ENCODE measurements around the gene INAVA. TPM values are rescaled to one million over a fixed set of nuclear protein-coding genes. Genes with fewer than 3 reads are reported as not detected.
A peak's percentile ranks its signal among the peaks of the same experiment; 100 is the strongest.

Gene INAVA
- total and polyA plus RNA-seq, 2 experiments from 2014 or later = 25.3 to 43.9 TPM

DNA sequence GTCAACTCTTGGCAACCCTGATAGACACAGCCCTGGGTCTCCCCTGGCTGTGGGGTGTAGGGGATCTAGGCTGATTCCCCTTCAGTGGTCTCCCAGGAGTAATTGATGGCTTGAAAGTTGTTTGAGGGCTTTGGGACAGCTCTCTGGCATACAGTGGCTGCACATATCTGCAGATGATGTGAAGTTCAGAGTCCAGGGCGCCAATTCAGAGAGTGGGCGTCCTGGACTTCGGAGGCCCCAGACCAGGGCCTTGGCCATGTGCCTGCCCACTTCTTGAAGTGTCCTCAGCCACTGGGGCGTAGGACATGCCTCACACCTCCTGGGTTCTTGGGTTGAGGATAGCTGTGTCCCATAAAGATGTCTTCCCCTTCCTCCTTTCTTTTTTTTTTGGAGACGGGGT lies 2.6 kb downstream of the INAVA start:
- TF ChIP-seq JUNB (IDR thresholded peaks at IDR 0.05; ENCODE audit: unreplicated experiment) = no peak
- TF ChIP-seq STAT1 (IDR thresholded peaks at IDR 0.05; ENCODE audit: unreplicated experiment) = no peak
- TF ChIP-seq, protein P1, sequence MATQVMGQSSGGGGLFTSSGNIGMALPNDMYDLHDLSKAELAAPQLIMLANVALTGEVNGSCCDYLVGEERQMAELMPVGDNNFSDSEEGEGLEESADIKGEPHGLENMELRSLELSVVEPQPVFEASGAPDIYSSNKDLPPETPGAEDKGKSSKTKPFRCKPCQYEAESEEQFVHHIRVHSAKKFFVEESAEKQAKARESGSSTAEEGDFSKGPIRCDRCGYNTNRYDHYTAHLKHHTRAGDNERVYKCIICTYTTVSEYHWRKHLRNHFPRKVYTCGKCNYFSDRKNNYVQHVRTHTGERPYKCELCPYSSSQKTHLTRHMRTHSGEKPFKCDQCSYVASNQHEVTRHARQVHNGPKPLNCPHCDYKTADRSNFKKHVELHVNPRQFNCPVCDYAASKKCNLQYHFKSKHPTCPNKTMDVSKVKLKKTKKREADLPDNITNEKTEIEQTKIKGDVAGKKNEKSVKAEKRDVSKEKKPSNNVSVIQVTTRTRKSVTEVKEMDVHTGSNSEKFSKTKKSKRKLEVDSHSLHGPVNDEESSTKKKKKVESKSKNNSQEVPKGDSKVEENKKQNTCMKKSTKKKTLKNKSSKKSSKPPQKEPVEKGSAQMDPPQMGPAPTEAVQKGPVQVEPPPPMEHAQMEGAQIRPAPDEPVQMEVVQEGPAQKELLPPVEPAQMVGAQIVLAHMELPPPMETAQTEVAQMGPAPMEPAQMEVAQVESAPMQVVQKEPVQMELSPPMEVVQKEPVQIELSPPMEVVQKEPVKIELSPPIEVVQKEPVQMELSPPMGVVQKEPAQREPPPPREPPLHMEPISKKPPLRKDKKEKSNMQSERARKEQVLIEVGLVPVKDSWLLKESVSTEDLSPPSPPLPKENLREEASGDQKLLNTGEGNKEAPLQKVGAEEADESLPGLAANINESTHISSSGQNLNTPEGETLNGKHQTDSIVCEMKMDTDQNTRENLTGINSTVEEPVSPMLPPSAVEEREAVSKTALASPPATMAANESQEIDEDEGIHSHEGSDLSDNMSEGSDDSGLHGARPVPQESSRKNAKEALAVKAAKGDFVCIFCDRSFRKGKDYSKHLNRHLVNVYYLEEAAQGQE (IDR thresholded peaks at IDR 0.05; ENCODE audit: unreplicated experiment) = no peak
- TF ChIP-seq, protein P2, sequence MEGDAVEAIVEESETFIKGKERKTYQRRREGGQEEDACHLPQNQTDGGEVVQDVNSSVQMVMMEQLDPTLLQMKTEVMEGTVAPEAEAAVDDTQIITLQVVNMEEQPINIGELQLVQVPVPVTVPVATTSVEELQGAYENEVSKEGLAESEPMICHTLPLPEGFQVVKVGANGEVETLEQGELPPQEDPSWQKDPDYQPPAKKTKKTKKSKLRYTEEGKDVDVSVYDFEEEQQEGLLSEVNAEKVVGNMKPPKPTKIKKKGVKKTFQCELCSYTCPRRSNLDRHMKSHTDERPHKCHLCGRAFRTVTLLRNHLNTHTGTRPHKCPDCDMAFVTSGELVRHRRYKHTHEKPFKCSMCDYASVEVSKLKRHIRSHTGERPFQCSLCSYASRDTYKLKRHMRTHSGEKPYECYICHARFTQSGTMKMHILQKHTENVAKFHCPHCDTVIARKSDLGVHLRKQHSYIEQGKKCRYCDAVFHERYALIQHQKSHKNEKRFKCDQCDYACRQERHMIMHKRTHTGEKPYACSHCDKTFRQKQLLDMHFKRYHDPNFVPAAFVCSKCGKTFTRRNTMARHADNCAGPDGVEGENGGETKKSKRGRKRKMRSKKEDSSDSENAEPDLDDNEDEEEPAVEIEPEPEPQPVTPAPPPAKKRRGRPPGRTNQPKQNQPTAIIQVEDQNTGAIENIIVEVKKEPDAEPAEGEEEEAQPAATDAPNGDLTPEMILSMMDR (conservative IDR thresholded peaks at IDR 0.05; ENCODE audit: low read depth in 2 of 2) = no peak
- no peak for TF ChIP-seq NANOG (IDR thresholded peaks at IDR 0.05; ENCODE audit: borderline replicate concordance)
- no peak for TF ChIP-seq POLR2AphosphoS5 (IDR thresholded peaks at IDR 0.05; ENCODE audit: low read depth)
- TF ChIP-seq EZH2 (IDR thresholded peaks at IDR 0.05; ENCODE audit: low read depth, unreplicated experiment) = no peak
- no peak for TF ChIP-seq ZNF114 (CRISPR knock-in tag; IDR thresholded peaks at IDR 0.05)
- Mint-ChIP-seq H3K36me3 (ENCODE audit: low read depth) (peaks cover 53% of the 10 kb centered on the region), H3K4me1 (peaks cover 56% of the 10 kb centered on the region), H3K27ac (0 out of 2 replicates have a peak overlapping the region, but pooled peaks have one; percentile 92), H3K9me3 (no peaks in the 10 kb centered on the region), H3K4me3 (no peak overlapping the region; the same call in 2 of the 3 replicates), H3K27me3 (ENCODE audit: insufficient read depth, low read depth, poor library complexity) (peaks cover 16% of the 10 kb centered on the region)
- peaks cover 5% of the 10 kb centered on the region; the same call in 1 of the 2 replicates for H3K36me3 ChIP-seq (ENCODE audit: insufficient read depth)
- DNase-seq (ENCODE audit: low spot score) = no peak
- no peak overlapping the region for H3K27ac ChIP-seq (ENCODE audit: low read depth)
- H3K4me1 ChIP-seq (ENCODE audit: insufficient read depth) = peaks cover 47% of the 10 kb centered on the region
- H3K27me3 ChIP-seq (ENCODE audit: insufficient read depth) = no peaks in the 10 kb centered on the region
- no peak overlapping the region for H3K4me3 ChIP-seq
- no peaks in the 10 kb centered on the region; the same call in none of the 2 replicates for H4K20me1 ChIP-seq (replicated peaks; ENCODE audit: insufficient read depth)
- no peaks in the 10 kb centered on the region for H3F3A ChIP-seq (replicated peaks; ENCODE audit: low read depth)
- no peaks in the 10 kb centered on the region for H3K9me2 ChIP-seq (ENCODE audit: insufficient read depth)
- peaks cover 60% of the 10 kb centered on the region for H3K79me2 ChIP-seq (replicated peaks; ENCODE audit: insufficient read depth)
- no peak for ATAC-seq
- H3K4me2 ChIP-seq = no peak overlapping the region
- no peak overlapping the region for H2AFZ ChIP-seq

DNA sequence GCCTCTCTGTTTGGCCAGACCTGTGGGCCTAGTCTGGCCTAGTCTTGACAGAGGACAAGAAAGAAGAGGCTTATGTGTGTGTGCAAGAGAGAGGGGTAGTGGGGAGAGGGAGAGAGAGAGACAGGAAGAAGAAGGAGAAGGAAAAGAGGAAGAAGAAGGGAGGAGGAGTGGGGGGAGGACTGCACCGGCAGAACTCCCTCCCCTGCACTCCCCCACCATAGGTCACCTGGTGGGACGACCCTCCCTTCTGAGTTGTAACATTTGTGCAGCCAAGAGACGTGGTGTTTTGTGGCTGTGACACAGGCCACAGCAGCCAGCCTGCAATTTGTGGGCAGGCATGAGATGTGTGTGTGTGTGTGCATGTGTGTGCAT lies 4.3 kb downstream of the INAVA start:
- H3K27ac ChIP-seq (ENCODE audit: low read depth) = no peak overlapping the region
- H3K9me2 ChIP-seq (ENCODE audit: insufficient read depth) = no peaks in the 10 kb centered on the region
- H3K27me3 Mint-ChIP-seq (ENCODE audit: insufficient read depth, low read depth, poor library complexity) = peaks cover 12% of the 10 kb centered on the region
- no peak overlapping the region for H3K4me3 Mint-ChIP-seq
- H3K4me3 ChIP-seq = no peak overlapping the region
- ATAC-seq = no peak
- H3K4me1 Mint-ChIP-seq = peaks cover 42% of the 10 kb centered on the region
- peaks cover 59% of the 10 kb centered on the region for H3K36me3 Mint-ChIP-seq (ENCODE audit: low read depth)
- no peak for DNase-seq (ENCODE audit: low spot score)
- H3F3A ChIP-seq (replicated peaks; ENCODE audit: low read depth) = no peaks in the 10 kb centered on the region
- H4K20me1 ChIP-seq (replicated peaks; ENCODE audit: insufficient read depth) = no peaks in the 10 kb centered on the region; the same call in none of the 2 replicates
- H3K27ac Mint-ChIP-seq = peak overlapping the region; percentile 16
- no peaks in the 10 kb centered on the region for H3K9me3 Mint-ChIP-seq
- no peak overlapping the region for H2AFZ ChIP-seq
- no peaks in the 10 kb centered on the region for H3K27me3 ChIP-seq (ENCODE audit: insufficient read depth)
- H3K36me3 ChIP-seq (ENCODE audit: insufficient read depth) = peaks cover 5% of the 10 kb centered on the region; the same call in 1 of the 2 replicates
- peaks cover 42% of the 10 kb centered on the region for H3K79me2 ChIP-seq (replicated peaks; ENCODE audit: insufficient read depth)
- H3K4me2 ChIP-seq = no peak overlapping the region
- peaks cover 30% of the 10 kb centered on the region for H3K4me1 ChIP-seq (ENCODE audit: insufficient read depth)
- TF ChIP-seq POLR2AphosphoS5 (IDR thresholded peaks at IDR 0.05; ENCODE audit: low read depth) (no peak), EZH2 (IDR thresholded peaks at IDR 0.05; ENCODE audit: low read depth, unreplicated experiment) (no peak), CREB1 (CRISPR knock-in tag; IDR thresholded peaks at IDR 0.05; ENCODE audit: low read depth) (no peak), EZH2phosphoT487 (IDR thresholded peaks at IDR 0.05; ENCODE audit: unreplicated experiment) (no peak), ZNF331 (CRISPR knock-in tag; IDR thresholded peaks at IDR 0.05; ENCODE audit: low read depth) (no peak)
- TF ChIP-seq, protein P3, sequence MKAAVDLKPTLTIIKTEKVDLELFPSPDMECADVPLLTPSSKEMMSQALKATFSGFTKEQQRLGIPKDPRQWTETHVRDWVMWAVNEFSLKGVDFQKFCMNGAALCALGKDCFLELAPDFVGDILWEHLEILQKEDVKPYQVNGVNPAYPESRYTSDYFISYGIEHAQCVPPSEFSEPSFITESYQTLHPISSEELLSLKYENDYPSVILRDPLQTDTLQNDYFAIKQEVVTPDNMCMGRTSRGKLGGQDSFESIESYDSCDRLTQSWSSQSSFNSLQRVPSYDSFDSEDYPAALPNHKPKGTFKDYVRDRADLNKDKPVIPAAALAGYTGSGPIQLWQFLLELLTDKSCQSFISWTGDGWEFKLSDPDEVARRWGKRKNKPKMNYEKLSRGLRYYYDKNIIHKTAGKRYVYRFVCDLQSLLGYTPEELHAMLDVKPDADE (IDR thresholded peaks at IDR 0.05) = no peak
- TF ChIP-seq, protein P1 (IDR thresholded peaks at IDR 0.05; ENCODE audit: unreplicated experiment) = no peak
- TF ChIP-seq, protein P2 (conservative IDR thresholded peaks at IDR 0.05; ENCODE audit: low read depth in 2 of 2) = no peak
